ENCODE results near the gene CAMK2N2.

GRCh38 chr3:184231671-184232070, 29.7 kb downstream of the CAMK2N2 start:
- TF ChIP-seq CTCF (IDR thresholded peaks at IDR 0.05; ENCODE audit: low read depth, low read length) (no peak), EZH2phosphoT487 (IDR thresholded peaks at IDR 0.05; ENCODE audit: low read depth) (no peak)
